Measurements from ENCODE around the gene PTHLH.
A peak's percentile ranks its signal among the peaks of the same experiment; 100 is the strongest.

PTHLH gene

GRCh38 chr12:27969624-27970400, 2.7 kb downstream of the PTHLH start:
- Histone ChIP-seq H3K79me2 (ENCODE audit: insufficient read depth, low read length) (no peaks in the 10 kb centered on the region), H3K4me2 (ENCODE audit: low read depth, low read length, poor library complexity, severe bottlenecking) (peak overlapping the region; percentile 52), H3K9ac (ENCODE audit: low read length) (peak overlapping the region; percentile 34; the same call in 1 of the 2 replicates), H2AFZ (ENCODE audit: low read depth, low read length, severe bottlenecking) (peak overlapping the region; percentile 81), H3K4me3 (ENCODE audit: insufficient read depth, low read length, poor library complexity, severe bottlenecking) (peak overlapping the region; percentile 4), H3F3A (ENCODE audit: insufficient read depth) (no peaks in the 10 kb centered on the region), H4K20me1 (ENCODE audit: low read depth, low read length) (no peaks in the 10 kb centered on the region), H3K9me2 (replicated peaks; ENCODE audit: insufficient read depth, low read length) (no peaks in the 10 kb centered on the region), H3K27me3 (ENCODE audit: low read length) (no peaks in the 10 kb centered on the region), H3K36me3 (ENCODE audit: low read length) (no peaks in the 10 kb centered on the region), H3K9me3 (ENCODE audit: insufficient read depth, low read length) (no peaks in the 10 kb centered on the region; the same call in 1 of the 2 replicates), H3K27ac (ENCODE audit: low read depth, low read length) (no peak overlapping the region)
- TF ChIP-seq EZH2phosphoT487 (conservative IDR thresholded peaks at IDR 0.05; ENCODE audit: low read length) (no peak), CTCF (IDR thresholded peaks at IDR 0.05; ENCODE audit: insufficient read depth, low read length, poor library complexity, severe bottlenecking) (no peak)

- Histone ChIP-seq H3K9me3 (ENCODE audit: insufficient read depth, low read length) (no peaks in the 10 kb centered on the region; the same call in 1 of the 2 replicates), H4K20me1 (ENCODE audit: low read depth, low read length) (no peaks in the 10 kb centered on the region), H3K79me2 (ENCODE audit: insufficient read depth, low read length) (no peaks in the 10 kb centered on the region), H3F3A (ENCODE audit: insufficient read depth) (no peaks in the 10 kb centered on the region), H3K9ac (ENCODE audit: low read length) (peak overlapping the region; percentile 34; the same call in 1 of the 2 replicates), H3K27me3 (ENCODE audit: low read length) (no peaks in the 10 kb centered on the region), H3K9me2 (replicated peaks; ENCODE audit: insufficient read depth, low read length) (no peaks in the 10 kb centered on the region), H2AFZ (ENCODE audit: low read depth, low read length, severe bottlenecking) (peak overlapping the region; percentile 81), H3K36me3 (ENCODE audit: low read length) (no peaks in the 10 kb centered on the region), H3K4me3 (ENCODE audit: insufficient read depth, low read length, poor library complexity, severe bottlenecking) (peak overlapping the region; percentile 4), H3K4me2 (ENCODE audit: low read depth, low read length, poor library complexity, severe bottlenecking) (peak overlapping the region; percentile 52), H3K27ac (ENCODE audit: low read depth, low read length) (no peak overlapping the region)
- TF ChIP-seq EZH2phosphoT487 (conservative IDR thresholded peaks at IDR 0.05; ENCODE audit: low read length) (no peak), CTCF (IDR thresholded peaks at IDR 0.05; ENCODE audit: insufficient read depth, low read length, poor library complexity, severe bottlenecking) (no peak)
Observed at GRCh38 chr12:27968972-27969623, 3.4 kb downstream of the PTHLH start.

GRCh38 chr12:27967551-27968054, 4.9 kb downstream of the PTHLH start:
- H3K36me3 ChIP-seq (ENCODE audit: low read length), result no peaks in the 10 kb centered on the region
- H4K20me1 ChIP-seq (ENCODE audit: low read depth, low read length), result no peaks in the 10 kb centered on the region
- no peak overlapping the region for H3K4me3 ChIP-seq (ENCODE audit: insufficient read depth, low read length, poor library complexity, severe bottlenecking)
- no peaks in the 10 kb centered on the region; the same call in 1 of the 2 replicates for H3K9me3 ChIP-seq (ENCODE audit: insufficient read depth, low read length)
- no peaks in the 10 kb centered on the region for H3F3A ChIP-seq (ENCODE audit: insufficient read depth)
- H3K9ac ChIP-seq (ENCODE audit: low read length), result no peak overlapping the region
- H3K27ac ChIP-seq (ENCODE audit: low read depth, low read length), result no peak overlapping the region
- H3K79me2 ChIP-seq (ENCODE audit: insufficient read depth, low read length), result no peaks in the 10 kb centered on the region
- no peaks in the 10 kb centered on the region for H3K27me3 ChIP-seq (ENCODE audit: low read length)
- no peaks in the 10 kb centered on the region for H3K9me2 ChIP-seq (replicated peaks; ENCODE audit: insufficient read depth, low read length)
- H2AFZ ChIP-seq (ENCODE audit: low read depth, low read length, severe bottlenecking), result no peak overlapping the region
- no peak for TF ChIP-seq CTCF (IDR thresholded peaks at IDR 0.05; ENCODE audit: insufficient read depth, low read length, poor library complexity, severe bottlenecking)
- TF ChIP-seq EZH2phosphoT487 (conservative IDR thresholded peaks at IDR 0.05; ENCODE audit: low read length), result no peak
- no peak overlapping the region for H3K4me2 ChIP-seq (ENCODE audit: low read depth, low read length, poor library complexity, severe bottlenecking)
